OCI-LY1 (cell line): ENCODE measurements around the gene CNTN1.

Experiments
- EZH2 ChIP-seq: fragments of 200-600 bp; sonication (generic), shearing (Covaris generic); IDR thresholded peaks from 2 replicates; pipeline ENCODE4 v1.8.0; 2017; ENCODE audit warnings: borderline replicate concordance, mixed run types, mild to moderate bottlenecking, antibody characterized with exemption, low read length, moderate library complexity, mixed read lengths
- TF ChIP-seq, protein P1 (sequence below): fragments of 200-600 bp; sonication (generic), shearing (Covaris generic); IDR thresholded peaks from 2 replicates; pipeline ENCODE4 v1.5.1; 2017; ENCODE audit warnings: mild to moderate bottlenecking, antibody characterized with exemption, low read length, moderate library complexity, mixed read lengths

DNA sequence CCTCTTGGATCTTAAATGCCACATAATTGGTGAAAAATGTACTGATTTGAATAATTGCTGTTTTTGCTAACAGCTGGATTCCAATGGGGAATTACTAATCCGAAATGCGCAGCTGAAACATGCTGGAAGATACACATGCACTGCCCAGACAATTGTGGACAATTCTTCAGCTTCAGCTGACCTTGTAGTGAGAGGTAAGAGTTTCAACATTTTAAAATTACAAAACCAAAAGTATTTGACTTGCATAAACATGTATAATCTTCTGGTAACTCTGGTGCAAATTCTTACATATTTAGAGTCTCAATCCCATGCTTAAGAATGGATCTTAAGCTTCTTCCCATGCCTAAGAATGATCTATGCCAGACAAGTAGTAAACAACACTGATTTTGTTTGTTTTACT lies 266.8 kb downstream of the CNTN1 start:
- TF ChIP-seq, protein P1, sequence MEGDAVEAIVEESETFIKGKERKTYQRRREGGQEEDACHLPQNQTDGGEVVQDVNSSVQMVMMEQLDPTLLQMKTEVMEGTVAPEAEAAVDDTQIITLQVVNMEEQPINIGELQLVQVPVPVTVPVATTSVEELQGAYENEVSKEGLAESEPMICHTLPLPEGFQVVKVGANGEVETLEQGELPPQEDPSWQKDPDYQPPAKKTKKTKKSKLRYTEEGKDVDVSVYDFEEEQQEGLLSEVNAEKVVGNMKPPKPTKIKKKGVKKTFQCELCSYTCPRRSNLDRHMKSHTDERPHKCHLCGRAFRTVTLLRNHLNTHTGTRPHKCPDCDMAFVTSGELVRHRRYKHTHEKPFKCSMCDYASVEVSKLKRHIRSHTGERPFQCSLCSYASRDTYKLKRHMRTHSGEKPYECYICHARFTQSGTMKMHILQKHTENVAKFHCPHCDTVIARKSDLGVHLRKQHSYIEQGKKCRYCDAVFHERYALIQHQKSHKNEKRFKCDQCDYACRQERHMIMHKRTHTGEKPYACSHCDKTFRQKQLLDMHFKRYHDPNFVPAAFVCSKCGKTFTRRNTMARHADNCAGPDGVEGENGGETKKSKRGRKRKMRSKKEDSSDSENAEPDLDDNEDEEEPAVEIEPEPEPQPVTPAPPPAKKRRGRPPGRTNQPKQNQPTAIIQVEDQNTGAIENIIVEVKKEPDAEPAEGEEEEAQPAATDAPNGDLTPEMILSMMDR, result no peak
- TF ChIP-seq EZH2, result no peak
